Inferior parietal cortex (tissue), 1 donor: ENCODE data around the gene RABGEF1.

Experiments
- DNase-seq: peaks from one replicate; pipeline ENCODE4 v3.0.0-alpha.2; 2016; ENCODE audit errors: extremely low spot score

The RABGEF1 gene

GRCh38 chr7:66847879-66848790 lies 107.6 kb downstream of the RABGEF1 start:
- DNase-seq = no peak

DNA sequence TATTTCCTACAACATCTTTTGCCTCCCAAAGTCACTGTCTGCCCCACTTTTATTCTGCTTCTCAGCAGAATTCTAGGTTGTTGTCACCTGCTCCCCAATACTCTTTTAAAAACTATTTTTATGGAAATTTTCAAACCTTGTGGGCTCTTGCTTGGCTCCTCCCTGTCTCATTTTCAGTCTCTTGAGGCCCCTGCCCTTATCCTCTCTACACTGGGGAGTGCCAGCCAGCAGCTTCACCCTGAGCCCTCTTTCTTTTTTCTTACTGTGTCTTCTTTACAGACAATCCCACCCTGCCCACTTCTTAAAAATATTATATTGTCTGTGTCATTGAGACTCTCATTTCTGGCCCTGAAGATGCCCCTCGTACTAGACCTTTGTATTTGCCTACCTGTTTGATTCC lies 118.8 kb downstream of the RABGEF1 start:
- DNase-seq = no peak

- no peak for DNase-seq
Measured at GRCh38 chr7:66859794-66860645, 119.5 kb downstream of the RABGEF1 start.

GRCh38 chr7:66860767-66861166 lies 120.2 kb downstream of the RABGEF1 start:
- DNase-seq = no peak
